K562 (cell line): Measurements from ENCODE around the gene IL4R. TPM values are rescaled to one million over a fixed set of nuclear protein-coding genes. Genes with fewer than 3 reads are reported as not detected.
A peak's percentile ranks its signal among the peaks of the same experiment; 100 is the strongest.

Experiments used
- CTBP1 ChIP-seq: fragments of 450-650 bp; IDR thresholded peaks from 2 replicates; pipeline ENCODE4 v1.6.1; 2016; ENCODE audit warnings: borderline replicate concordance
- ETV1 ChIP-seq: fragments of 450-650 bp; conservative IDR thresholded peaks from 2 replicates; pipeline ENCODE4 v1.6.1; 2016; ENCODE audit warnings: missing genetic modification characterization, control low read depth, low read depth, missing compliant biosample characterization
- HMG20B ChIP-seq: fragments of 250-450 bp; sonication (Bioruptor Pico); IDR thresholded peaks from 2 replicates; pipeline ENCODE4 v1.5.0; 2021; ENCODE audit warnings: mild to moderate bottlenecking
- MAFF ChIP-seq: IDR thresholded peaks from 2 replicates; pipeline ENCODE4 v1.6.1; 2012; ENCODE audit warnings: low read length, improper control_type of control experiment
- MAFK ChIP-seq: IDR thresholded peaks from 2 replicates; pipeline ENCODE4 v1.6.1; 2011; ENCODE audit warnings: low read length, improper control_type of control experiment
- RCOR1 ChIP-seq, 2 experiments: IDR thresholded peaks; 2 replicates each; pipeline ENCODE4 v1.6.1; 2012; ENCODE audit warnings: low read depth in 2 of 2, low read length in 2 of 2, borderline replicate concordance in 1 of 2, improper control_type of control experiment in 1 of 2
- TAF9B ChIP-seq: fragments of 450-650 bp; IDR thresholded peaks from 2 replicates; pipeline ENCODE4 v1.6.1; 2018; ENCODE audit warnings: mild to moderate bottlenecking; ENCODE audit not compliant: partially characterized antibody
- ZNF316 ChIP-seq: fragments of 450-650 bp; IDR thresholded peaks from 2 replicates; pipeline ENCODE4 v1.6.1; 2016
- polyA plus RNA-seq, 8 experiments: library from polyadenylated mRNA; depleted of rRNA in 4 of 8; stranded (reverse) in 5 of 8; unstranded in 3 of 8; fragments of >200 nt; fragmentation: Nextera tagmentation in 2 of 8; fragmentation: Illumina TruSeq in 1 of 8; extraction: Ambion mirVana in 2 of 8; extraction: Trizol in 1 of 8; gene quantifications; 2 replicates each; pipeline versions ENCODE4 v1.2.1 to v1.2.3, GENCODE V29; 2011 to 2014; ENCODE audit warnings: inconsistent platforms in 1 of 8, missing spikeins in 1 of 8
- total RNA-seq, 7 experiments: library from RNA; depleted of rRNA in 6 of 7; stranded (reverse); fragments of >200 nt in 6 of 7; fragmentation: Illumina TruSeq in 2 of 7; extraction: Trizol in 2 of 7; gene quantifications; 2 replicates each; pipeline versions ENCODE4 v1.2.1 to v1.2.3, GENCODE V29; 2011 to 2021; ENCODE audit warnings: low replicate concordance in 1 of 7
- TF ChIP-seq, protein P1 (sequence below), 2 experiments: fragments of 450-650 bp; formaldehyde crosslinking in 1 of 2; IDR thresholded peaks; 2 replicates each; pipeline versions ENCODE4 v1.4.0 to v1.6.1; 2014 to 2020; ENCODE audit warnings: mild to moderate bottlenecking in 2 of 2, borderline replicate concordance in 1 of 2, low read depth in 1 of 2
- TF ChIP-seq, protein P2 (sequence below), 3 experiments: IDR thresholded peaks in 2 of 3; conservative IDR thresholded peaks in 1 of 3; 2 replicates each; pipeline ENCODE4 v1.5.1; 2011 to 2012; ENCODE audit warnings: low read length in 3 of 3, mild to moderate bottlenecking in 3 of 3, control low read depth in 2 of 3, improper control_type of control experiment in 1 of 3, inconsistent platforms in 1 of 3, low read depth in 1 of 3, mixed read lengths in 1 of 3, moderate library complexity in 1 of 3; ENCODE audit not compliant: insufficient read depth in 2 of 3
- TF ChIP-seq, protein P3 (sequence below): fragments of 250-450 bp; sonication (Bioruptor Pico); IDR thresholded peaks from 2 replicates; pipeline ENCODE4 v1.8.0; 2022; ENCODE audit warnings: moderate library complexity, mild to moderate bottlenecking, inconsistent platforms
- TF ChIP-seq, protein P4 (sequence below): fragments of 450-650 bp; IDR thresholded peaks from 2 replicates; pipeline ENCODE4 v1.6.1; 2016

IL4R gene
- total and polyA plus RNA-seq, 9 of the 15 experiments (the other 6 are each of a cell fraction or from before 2014, with no cell fraction given), result 0.17 to 5.8 (median 3.3) TPM

DNA sequence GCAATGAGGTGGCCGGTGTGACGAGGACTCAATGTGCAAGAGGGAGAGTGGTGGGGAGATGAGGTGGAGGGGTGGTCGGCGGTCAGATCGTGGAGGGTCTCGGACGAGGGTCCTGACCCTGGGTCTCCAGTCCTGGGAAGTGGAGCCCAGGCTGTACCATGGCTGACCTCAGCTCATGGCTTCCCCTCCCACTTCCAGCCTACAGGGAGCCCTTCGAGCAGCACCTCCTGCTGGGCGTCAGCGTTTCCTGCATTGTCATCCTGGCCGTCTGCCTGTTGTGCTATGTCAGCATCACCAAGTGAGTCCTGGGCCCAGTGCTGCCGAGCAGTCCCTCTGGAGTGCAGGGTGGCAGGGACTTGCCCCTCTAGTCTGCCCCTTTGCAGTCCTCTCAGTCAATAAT lies 41.8 kb downstream of the IL4R start (continued):
- TF ChIP-seq, protein P1, sequence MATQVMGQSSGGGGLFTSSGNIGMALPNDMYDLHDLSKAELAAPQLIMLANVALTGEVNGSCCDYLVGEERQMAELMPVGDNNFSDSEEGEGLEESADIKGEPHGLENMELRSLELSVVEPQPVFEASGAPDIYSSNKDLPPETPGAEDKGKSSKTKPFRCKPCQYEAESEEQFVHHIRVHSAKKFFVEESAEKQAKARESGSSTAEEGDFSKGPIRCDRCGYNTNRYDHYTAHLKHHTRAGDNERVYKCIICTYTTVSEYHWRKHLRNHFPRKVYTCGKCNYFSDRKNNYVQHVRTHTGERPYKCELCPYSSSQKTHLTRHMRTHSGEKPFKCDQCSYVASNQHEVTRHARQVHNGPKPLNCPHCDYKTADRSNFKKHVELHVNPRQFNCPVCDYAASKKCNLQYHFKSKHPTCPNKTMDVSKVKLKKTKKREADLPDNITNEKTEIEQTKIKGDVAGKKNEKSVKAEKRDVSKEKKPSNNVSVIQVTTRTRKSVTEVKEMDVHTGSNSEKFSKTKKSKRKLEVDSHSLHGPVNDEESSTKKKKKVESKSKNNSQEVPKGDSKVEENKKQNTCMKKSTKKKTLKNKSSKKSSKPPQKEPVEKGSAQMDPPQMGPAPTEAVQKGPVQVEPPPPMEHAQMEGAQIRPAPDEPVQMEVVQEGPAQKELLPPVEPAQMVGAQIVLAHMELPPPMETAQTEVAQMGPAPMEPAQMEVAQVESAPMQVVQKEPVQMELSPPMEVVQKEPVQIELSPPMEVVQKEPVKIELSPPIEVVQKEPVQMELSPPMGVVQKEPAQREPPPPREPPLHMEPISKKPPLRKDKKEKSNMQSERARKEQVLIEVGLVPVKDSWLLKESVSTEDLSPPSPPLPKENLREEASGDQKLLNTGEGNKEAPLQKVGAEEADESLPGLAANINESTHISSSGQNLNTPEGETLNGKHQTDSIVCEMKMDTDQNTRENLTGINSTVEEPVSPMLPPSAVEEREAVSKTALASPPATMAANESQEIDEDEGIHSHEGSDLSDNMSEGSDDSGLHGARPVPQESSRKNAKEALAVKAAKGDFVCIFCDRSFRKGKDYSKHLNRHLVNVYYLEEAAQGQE (IDR thresholded peaks at IDR 0.05; ENCODE audit: borderline replicate concordance), result peak; percentile 56; the same call in 1 of the 2 replicates
- TF ChIP-seq, protein P1 (CRISPR knock-in tag; IDR thresholded peaks at IDR 0.05; ENCODE audit: low read depth), result no peak
- TF ChIP-seq ETV1 (tag) (0 out of 2 replicates have a peak, but pooled peaks have one; percentile 10), RCOR1 (IDR thresholded peaks at IDR 0.05; ENCODE audit: borderline replicate concordance in 1 of 2, low read depth in 2 of 2, low read length in 2 of 2) (peak in 1 of 2 experiments; percentile 61; a peak in 2 of 4 replicates), HMG20B (CRISPR knock-in tag) (no peak), TAF9B (no peak), MAFF (peak; percentile 62), CTBP1 (peak; percentile 36; the same call in 1 of the 2 replicates), MAFK (peak; percentile 83), ZNF316 (peak; percentile 97)
- TF ChIP-seq, protein P2, sequence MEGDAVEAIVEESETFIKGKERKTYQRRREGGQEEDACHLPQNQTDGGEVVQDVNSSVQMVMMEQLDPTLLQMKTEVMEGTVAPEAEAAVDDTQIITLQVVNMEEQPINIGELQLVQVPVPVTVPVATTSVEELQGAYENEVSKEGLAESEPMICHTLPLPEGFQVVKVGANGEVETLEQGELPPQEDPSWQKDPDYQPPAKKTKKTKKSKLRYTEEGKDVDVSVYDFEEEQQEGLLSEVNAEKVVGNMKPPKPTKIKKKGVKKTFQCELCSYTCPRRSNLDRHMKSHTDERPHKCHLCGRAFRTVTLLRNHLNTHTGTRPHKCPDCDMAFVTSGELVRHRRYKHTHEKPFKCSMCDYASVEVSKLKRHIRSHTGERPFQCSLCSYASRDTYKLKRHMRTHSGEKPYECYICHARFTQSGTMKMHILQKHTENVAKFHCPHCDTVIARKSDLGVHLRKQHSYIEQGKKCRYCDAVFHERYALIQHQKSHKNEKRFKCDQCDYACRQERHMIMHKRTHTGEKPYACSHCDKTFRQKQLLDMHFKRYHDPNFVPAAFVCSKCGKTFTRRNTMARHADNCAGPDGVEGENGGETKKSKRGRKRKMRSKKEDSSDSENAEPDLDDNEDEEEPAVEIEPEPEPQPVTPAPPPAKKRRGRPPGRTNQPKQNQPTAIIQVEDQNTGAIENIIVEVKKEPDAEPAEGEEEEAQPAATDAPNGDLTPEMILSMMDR (IDR thresholded peaks at IDR 0.05 in 2 of 3, conservative IDR thresholded peaks at IDR 0.05 in 1 of 3; ENCODE audit: insufficient read depth in 2 of 3, low read depth in 1 of 3, low read length in 3 of 3), result peak; percentile 70 to 79 (median 72)
- TF ChIP-seq, protein P3, sequence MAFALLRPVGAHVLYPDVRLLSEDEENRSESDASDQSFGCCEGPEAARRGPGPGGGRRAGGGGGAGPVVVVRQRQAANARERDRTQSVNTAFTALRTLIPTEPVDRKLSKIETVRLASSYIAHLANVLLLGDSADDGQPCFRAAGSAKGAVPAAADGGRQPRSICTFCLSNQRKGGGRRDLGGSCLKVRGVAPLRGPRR (CRISPR knock-in tag), result no peak
- TF ChIP-seq, protein P4, sequence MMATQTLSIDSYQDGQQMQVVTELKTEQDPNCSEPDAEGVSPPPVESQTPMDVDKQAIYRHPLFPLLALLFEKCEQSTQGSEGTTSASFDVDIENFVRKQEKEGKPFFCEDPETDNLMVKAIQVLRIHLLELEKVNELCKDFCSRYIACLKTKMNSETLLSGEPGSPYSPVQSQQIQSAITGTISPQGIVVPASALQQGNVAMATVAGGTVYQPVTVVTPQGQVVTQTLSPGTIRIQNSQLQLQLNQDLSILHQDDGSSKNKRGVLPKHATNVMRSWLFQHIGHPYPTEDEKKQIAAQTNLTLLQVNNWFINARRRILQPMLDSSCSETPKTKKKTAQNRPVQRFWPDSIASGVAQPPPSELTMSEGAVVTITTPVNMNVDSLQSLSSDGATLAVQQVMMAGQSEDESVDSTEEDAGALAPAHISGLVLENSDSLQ, result peak; percentile 17; the same call in 1 of the 2 replicates
